Fibroblast of the aortic adventitia (primary cell): ENCODE results near the gene NKX1-1. TPM values are rescaled to one million over a fixed set of nuclear protein-coding genes. Genes with fewer than 3 reads are reported as not detected.

Experiments
- DNase-seq: peaks from one replicate; pipeline ENCODE4 v3.0.0-alpha.2; 2010; ENCODE audit warnings: low read depth
- H3K4me3 ChIP-seq: 2 replicates; pipeline ENCODE4 v1.5.1; 2011; ENCODE audit warnings: low read depth, mild to moderate bottlenecking, control low read depth, low read length, moderate library complexity
- CTCF ChIP-seq: IDR thresholded peaks from 2 replicates; pipeline ENCODE4 v1.5.1; 2011; ENCODE audit warnings: mild to moderate bottlenecking, low read length, control low read depth, inconsistent platforms; ENCODE audit not compliant: insufficient read depth
- total RNA-seq: library from RNA; depleted of rRNA; stranded (reverse); fragments of >200 nt; gene quantifications from 2 replicates; pipeline ENCODE4 v1.2.3, GENCODE V29; 2012; ENCODE audit warnings: low replicate concordance

NKX1-1 gene
- total RNA-seq: not detected in 2 replicates

- TF ChIP-seq CTCF: no peak
- H3K4me3 ChIP-seq: no peak within 1 kb of the TSS
- DNase-seq: no peak
These were observed at the start of gene NKX1-1 for GRCh38 chr4:1406394-1406980. NKX1-1 (minus strand) TSS chr4:1406442; CDS start chr4:1406442, 0 bp downstream.

- no peak overlapping the region for H3K4me3 ChIP-seq
- no peak for TF ChIP-seq CTCF
- DNase-seq: no peak
These were observed 47.5 kb upstream of the NKX1-1 start for GRCh38 chr4:1453731-1454130.

GRCh38 chr4:1452431-1453051 is 46.3 kb upstream of the NKX1-1 start:
- no peak overlapping the region for H3K4me3 ChIP-seq
- TF ChIP-seq CTCF: no peak
- no peak for DNase-seq

- DNase-seq: no peak
- no peak for TF ChIP-seq CTCF
- no peak overlapping the region for H3K4me3 ChIP-seq
These were observed 45.5 kb upstream of the NKX1-1 start for GRCh38 chr4:1451752-1452122.

- no peak overlapping the region for H3K4me3 ChIP-seq
- TF ChIP-seq CTCF: no peak
- DNase-seq: no peak
These were observed 45.0 kb upstream of the NKX1-1 start for GRCh38 chr4:1451106-1451751.

GRCh38 chr4:1449833-1450741 is 43.8 kb upstream of the NKX1-1 start:
- no peak overlapping the region for H3K4me3 ChIP-seq
- DNase-seq: no peak
- no peak for TF ChIP-seq CTCF
